ENCODE measurements around the gene IGFBP6.

IGFBP6 gene

GRCh38 chr12:53060064-53060720 lies 37.3 kb upstream of the IGFBP6 start:
- TF ChIP-seq CTCF (IDR thresholded peaks at IDR 0.05; ENCODE audit: low read length, missing control alignments), result no peak
- no peak for DNase-seq (ENCODE audit: low read depth)
- no peak overlapping the region for H3K4me3 ChIP-seq (replicated peaks; ENCODE audit: low read depth, low read length)

GRCh38 chr12:53060721-53061276 lies 36.7 kb upstream of the IGFBP6 start:
- TF ChIP-seq CTCF (IDR thresholded peaks at IDR 0.05; ENCODE audit: low read length, missing control alignments), result no peak
- DNase-seq (ENCODE audit: low read depth), result no peak

GRCh38 chr12:53061404-53062010 lies 36.0 kb upstream of the IGFBP6 start:
- no peak for TF ChIP-seq CTCF (IDR thresholded peaks at IDR 0.05; ENCODE audit: low read length, missing control alignments)
- DNase-seq (ENCODE audit: low read depth), result no peak
- no peak overlapping the region for H3K4me3 ChIP-seq (replicated peaks; ENCODE audit: low read depth, low read length)

More at GRCh38 chr12:53060721-53061276, 36.7 kb upstream of the IGFBP6 start:
- no peak overlapping the region for H3K4me3 ChIP-seq (replicated peaks; ENCODE audit: low read depth, low read length)

- no peak for TF ChIP-seq CTCF (IDR thresholded peaks at IDR 0.05; ENCODE audit: low read length, missing control alignments)
- DNase-seq (ENCODE audit: low read depth), result no peak
- no peak overlapping the region for H3K4me3 ChIP-seq (replicated peaks; ENCODE audit: low read depth, low read length)
Measured at GRCh38 chr12:53062011-53062961, 35.2 kb upstream of the IGFBP6 start.

- H3K4me3 ChIP-seq (replicated peaks; ENCODE audit: low read depth, low read length), result no peak overlapping the region
- no peak for TF ChIP-seq CTCF (IDR thresholded peaks at IDR 0.05; ENCODE audit: low read length, missing control alignments)
- DNase-seq (ENCODE audit: low read depth), result no peak
Measured at GRCh38 chr12:53062977-53063707, 34.3 kb upstream of the IGFBP6 start.
